ENCODE data around the gene FAM217A. TPM values are rescaled to one million over a fixed set of nuclear protein-coding genes. Genes with fewer than 3 reads are reported as not detected.
A peak's percentile ranks its signal among the peaks of the same experiment; 100 is the strongest.

The FAM217A gene
- not detected in 2 replicates for total RNA-seq (2016; rRNA removed; fragmentation: Illumina TruSeq; extraction: Trizol)
- total RNA-seq (2016; cell fraction: cytosol; rRNA removed; fragmentation: Illumina TruSeq; extraction: Trizol; ENCODE audit: low read depth): not detected in 2 replicates
- not detected in 2 replicates for total RNA-seq (2016; cell fraction: insoluble cytoplasmic fraction; rRNA removed; fragmentation: Illumina TruSeq; extraction: Trizol)
- total RNA-seq (2016; cell fraction: membrane; rRNA removed; fragmentation: Illumina TruSeq; extraction: Trizol): not detected in 2 replicates
- total RNA-seq (2016; cell fraction: nucleus; rRNA removed; fragmentation: Illumina TruSeq; extraction: Trizol): not detected in 2 replicates
- polyA plus RNA-seq (2011; rRNA removed): not detected in 2 replicates
- polyA plus RNA-seq (2011; cell fraction: cytosol; rRNA removed): not detected in 2 replicates
- polyA plus RNA-seq (2011; cell fraction: nucleus; rRNA removed): not detected in 2 replicates
- not detected in 2 replicates for polyA plus RNA-seq (2012)
- not detected in 2 replicates for polyA plus RNA-seq (2016; cell fraction: cytosol; fragmentation: Illumina TruSeq; extraction: Trizol; ENCODE audit: low read depth)
- not detected in 2 replicates for polyA plus RNA-seq (2016; cell fraction: insoluble cytoplasmic fraction; fragmentation: Illumina TruSeq; extraction: Trizol; ENCODE audit: low read depth)
- polyA plus RNA-seq (2016; cell fraction: membrane; fragmentation: Illumina TruSeq; extraction: Trizol; ENCODE audit: low read depth): not detected in 2 replicates
- not detected in 2 replicates for polyA plus RNA-seq (2016; cell fraction: nucleus; fragmentation: Illumina TruSeq; extraction: Trizol; ENCODE audit: insufficient read depth, low read depth)
- not detected in 2 replicates for polyA minus RNA-seq (2011; rRNA and poly(A)+ RNA removed; ENCODE audit: low replicate concordance)
- not detected in 2 replicates for polyA minus RNA-seq (2011; cell fraction: cytosol; rRNA and poly(A)+ RNA removed)
- not detected in 2 replicates for polyA minus RNA-seq (2011; cell fraction: nucleus; rRNA and poly(A)+ RNA removed)
- not detected for Bru-seq, nascent RNA
- not detected for BruChase-seq, experiment 1, labeled RNA remaining after a 6-hour chase
- percentile 14 among the genes with signal in this experiment for BruChase-seq, experiment 2, labeled RNA remaining after a 2-hour chase
- long read RNA-seq, experiment 1: 0 reads
- long read RNA-seq, experiment 2: 0 reads

DNA sequence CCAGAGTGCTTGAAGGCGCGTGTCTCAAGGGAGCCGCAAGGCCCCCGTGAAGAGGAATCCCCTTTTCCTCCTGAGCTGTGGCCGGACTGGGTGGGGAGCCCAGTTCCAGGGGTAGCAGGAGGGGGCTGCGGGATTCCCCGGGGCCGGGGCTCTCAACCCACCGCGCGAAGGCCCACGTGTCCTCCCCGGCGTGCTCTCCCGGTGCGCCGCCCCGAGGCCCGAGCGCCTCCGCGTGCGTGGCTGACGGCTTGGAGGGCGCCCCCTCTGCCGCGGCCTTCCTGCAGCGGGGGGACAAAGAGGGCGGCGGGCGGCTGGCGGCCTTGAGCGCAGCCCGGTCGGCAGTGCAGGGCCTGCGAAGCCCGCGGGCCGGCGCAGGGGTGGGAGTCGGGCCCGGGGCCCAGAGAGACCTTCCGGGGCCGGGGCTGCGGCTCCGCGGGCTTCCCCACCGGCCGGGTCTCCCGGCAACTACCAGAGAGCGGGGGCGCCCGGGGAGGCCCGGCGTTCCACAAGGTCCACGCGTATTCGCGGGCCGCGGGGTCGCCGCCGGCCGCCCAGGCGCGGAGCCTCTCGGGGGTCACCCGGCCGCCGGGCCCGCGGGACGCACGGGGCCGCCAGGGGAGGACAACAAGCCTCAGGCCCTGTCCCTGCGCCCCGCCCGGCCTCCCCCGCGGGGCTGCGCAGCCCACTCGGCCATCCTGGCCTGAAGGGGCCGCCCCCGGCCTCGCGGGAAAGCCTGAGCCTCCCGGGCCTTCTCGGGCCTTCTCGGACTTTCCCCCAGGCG is at the start of gene FAM217A:
Gene FAM217A (minus strand): TSS at position 447 of the 781 bp plus-strand sequence. CDS start 1,723 bp downstream, outside the sequence.
- ChIA-PET POLR2A (no interaction called here), CTCF (ENCODE audit: low intra/inter-chr PET ratio, low total read pairs) (no interaction called here)
- Histone ChIP-seq H3K36me3 (replicated peaks in 1 of 2; ENCODE audit: control insufficient read depth in 1 of 2, insufficient read depth in 2 of 2, low read length in 2 of 2) (no peaks in the 10 kb centered on the region), H3K4me2 (ENCODE audit: low read depth, low read length) (no peak within 1 kb of the TSS), H3K9me3 (ENCODE audit: low read length) (no peaks in the 10 kb centered on the region), H3K27ac (ENCODE audit: extremely low read length, insufficient read depth, low read length) (no peak within 1 kb of the TSS), H4K20me1 (ENCODE audit: insufficient read depth, low read length) (no peaks in the 10 kb centered on the region), H3K79me2 (ENCODE audit: insufficient read depth, low read length) (no peaks in the 10 kb centered on the region), H3K4me3 (replicated peaks in 1 of 3; ENCODE audit: insufficient read depth in 1 of 3, low read depth in 2 of 3, low read length in 3 of 3) (no peak within 1 kb of the TSS), H3K27me3 (ENCODE audit: control insufficient read depth in 1 of 2, insufficient read depth in 2 of 2, low read length in 2 of 2) (peaks cover 0 to 10% of the 10 kb centered on the region in 2 experiments; a peak in 4 of 5 replicates), H3K9ac (ENCODE audit: insufficient read depth, low read depth, low read length) (no peak within 1 kb of the TSS), H3K4me1 (ENCODE audit: insufficient read depth, low read length) (peaks cover 25% of the 10 kb centered on the region), H2AFZ (ENCODE audit: low read length) (no peak within 1 kb of the TSS)
- ATAC-seq (no peak), FAIRE-seq (no peak), DNase-seq (ENCODE audit: low spot score) (no peak)
- no peak for TF ChIP-seq TBP (CRISPR knock-in tag; IDR thresholded peaks at IDR 0.05)
- no peak for TF ChIP-seq ZNF136 (CRISPR knock-in tag; IDR thresholded peaks at IDR 0.05; ENCODE audit: low read depth)
- TF ChIP-seq IKZF5 (CRISPR knock-in tag; IDR thresholded peaks at IDR 0.05): no peak
- TF ChIP-seq, protein P1, sequence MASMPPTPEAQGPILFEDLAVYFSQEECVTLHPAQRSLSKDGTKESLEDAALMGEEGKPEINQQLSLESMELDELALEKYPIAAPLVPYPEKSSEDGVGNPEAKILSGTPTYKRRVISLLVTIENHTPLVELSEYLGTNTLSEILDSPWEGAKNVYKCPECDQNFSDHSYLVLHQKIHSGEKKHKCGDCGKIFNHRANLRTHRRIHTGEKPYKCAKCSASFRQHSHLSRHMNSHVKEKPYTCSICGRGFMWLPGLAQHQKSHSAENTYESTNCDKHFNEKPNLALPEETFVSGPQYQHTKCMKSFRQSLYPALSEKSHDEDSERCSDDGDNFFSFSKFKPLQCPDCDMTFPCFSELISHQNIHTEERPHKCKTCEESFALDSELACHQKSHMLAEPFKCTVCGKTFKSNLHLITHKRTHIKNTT (CRISPR knock-in tag; IDR thresholded peaks at IDR 0.05): no peak
- TF ChIP-seq ZNF615 (CRISPR knock-in tag; IDR thresholded peaks at IDR 0.05; ENCODE audit: borderline replicate concordance): no peak
- no peak for TF ChIP-seq ZNF563 (CRISPR knock-in tag; IDR thresholded peaks at IDR 0.05)
- no peak for TF ChIP-seq DMAP1 (CRISPR knock-in tag; IDR thresholded peaks at IDR 0.05)
- no peak for TF ChIP-seq ZNF557 (CRISPR knock-in tag; IDR thresholded peaks at IDR 0.05)
- TF ChIP-seq, protein P2, sequence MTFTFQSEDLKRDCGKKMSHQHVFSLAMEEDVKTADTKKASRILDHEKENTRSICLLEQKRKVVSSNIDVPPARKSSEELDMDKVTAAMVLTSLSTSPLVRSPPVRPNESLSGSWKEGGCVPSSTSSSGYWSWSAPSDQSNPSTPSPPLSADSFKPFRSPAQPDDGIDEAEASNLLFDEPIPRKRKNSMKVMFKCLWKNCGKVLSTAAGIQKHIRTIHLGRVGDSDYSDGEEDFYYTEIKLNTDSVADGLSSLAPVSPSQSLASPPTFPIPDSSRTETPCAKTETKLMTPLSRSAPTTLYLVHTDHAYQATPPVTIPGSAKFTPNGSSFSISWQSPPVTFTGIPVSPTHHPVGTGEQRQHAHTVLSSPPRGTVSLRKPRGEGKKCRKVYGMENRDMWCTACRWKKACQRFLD (CRISPR knock-in tag; IDR thresholded peaks at IDR 0.05; ENCODE audit: borderline replicate concordance): no peak
- TF ChIP-seq KLF6 (CRISPR knock-in tag; IDR thresholded peaks at IDR 0.05): no peak
- TF ChIP-seq KLF13 (CRISPR knock-in tag; IDR thresholded peaks at IDR 0.05): no peak
- TF ChIP-seq, protein P3, sequence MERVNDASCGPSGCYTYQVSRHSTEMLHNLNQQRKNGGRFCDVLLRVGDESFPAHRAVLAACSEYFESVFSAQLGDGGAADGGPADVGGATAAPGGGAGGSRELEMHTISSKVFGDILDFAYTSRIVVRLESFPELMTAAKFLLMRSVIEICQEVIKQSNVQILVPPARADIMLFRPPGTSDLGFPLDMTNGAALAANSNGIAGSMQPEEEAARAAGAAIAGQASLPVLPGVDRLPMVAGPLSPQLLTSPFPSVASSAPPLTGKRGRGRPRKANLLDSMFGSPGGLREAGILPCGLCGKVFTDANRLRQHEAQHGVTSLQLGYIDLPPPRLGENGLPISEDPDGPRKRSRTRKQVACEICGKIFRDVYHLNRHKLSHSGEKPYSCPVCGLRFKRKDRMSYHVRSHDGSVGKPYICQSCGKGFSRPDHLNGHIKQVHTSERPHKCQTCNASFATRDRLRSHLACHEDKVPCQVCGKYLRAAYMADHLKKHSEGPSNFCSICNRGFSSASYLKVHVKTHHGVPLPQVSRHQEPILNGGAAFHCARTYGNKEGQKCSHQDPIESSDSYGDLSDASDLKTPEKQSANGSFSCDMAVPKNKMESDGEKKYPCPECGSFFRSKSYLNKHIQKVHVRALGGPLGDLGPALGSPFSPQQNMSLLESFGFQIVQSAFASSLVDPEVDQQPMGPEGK (CRISPR knock-in tag; IDR thresholded peaks at IDR 0.05): no peak
- intact Hi-C loops (cut with micrococcal nuclease; ENCODE audit: unreplicated experiment): loop anchor here (5.0 kb wide), 1 partner anchor 38 kb away; no protein-coding TSS in a partner anchor
- BruUV-seq (replicated peaks): no TSS peak
- WGBS (ENCODE audit: low lambda C conversion rate): 88% methylated on average over 59 of the region's 91 CpGs
- in situ Hi-C loops (cut with HindIII; ENCODE audit: extremely low pct_ligation_motif_present, low pct_unique_long_range_greater_than_20kb): no loop called here

Data from HepG2 (cell line).